Hepatocyte (in vitro differentiated cells): ENCODE data around the gene BICDL1. TPM values are rescaled to one million over a fixed set of nuclear protein-coding genes. Genes with fewer than 3 reads are reported as not detected.

Source experiments
- DNase-seq: peaks from one replicate; pipeline ENCODE4 v3.0.0-alpha.2; 2016; ENCODE audit warnings: low spot score
- H2AFZ ChIP-seq: fragments of 200-600 bp; sonication (generic); 2 replicates; pipeline ENCODE4 v1.6.0; 2016; ENCODE audit warnings: antibody characterized with exemption, mild to moderate bottlenecking
- H3K27ac ChIP-seq: fragments of 200-600 bp; sonication (generic); 2 replicates; pipeline ENCODE4 v1.5.1; 2016; ENCODE audit warnings: mild to moderate bottlenecking
- H3K27me3 ChIP-seq: fragments of 200-600 bp; sonication (generic); 2 replicates; pipeline ENCODE4 v1.6.1; 2016
- H3K36me3 ChIP-seq: fragments of 200-600 bp; sonication (generic); replicated peaks from 2 replicates; pipeline ENCODE4 v1.5.1; 2016; ENCODE audit warnings: low read depth; ENCODE audit not compliant: insufficient read depth
- H3K4me1 ChIP-seq: fragments of 200-600 bp; sonication (generic); 2 replicates; pipeline ENCODE4 v1.5.1; 2016; ENCODE audit warnings: mild to moderate bottlenecking, moderate library complexity; ENCODE audit not compliant: insufficient read depth
- H3K4me2 ChIP-seq: fragments of 200-600 bp; sonication (generic); 2 replicates; pipeline ENCODE4 v1.6.0; 2016
- H3K4me3 ChIP-seq: fragments of 200-600 bp; sonication (generic); 2 replicates; pipeline ENCODE4 v1.5.1; 2016; ENCODE audit warnings: mild to moderate bottlenecking
- H3K79me2 ChIP-seq: fragments of 200-600 bp; sonication (generic); 2 replicates; pipeline ENCODE4 v1.6.0; 2017; ENCODE audit warnings: mild to moderate bottlenecking
- H3K9me2 ChIP-seq: fragments of 200-600 bp; sonication (generic); replicated peaks from 2 replicates; pipeline ENCODE4 v1.6.0; 2017; ENCODE audit warnings: mild to moderate bottlenecking; ENCODE audit not compliant: insufficient read depth
- H3K9me3 ChIP-seq: fragments of 200-600 bp; sonication (generic); 2 replicates; pipeline ENCODE4 v1.5.1; 2016; ENCODE audit warnings: low read depth, mild to moderate bottlenecking
- H4K20me1 ChIP-seq: fragments of 200-600 bp; sonication (generic); 2 replicates; pipeline ENCODE4 v1.6.0; 2016; ENCODE audit warnings: mild to moderate bottlenecking; ENCODE audit not compliant: insufficient read depth, poor library complexity, severe bottlenecking
- EZH2 ChIP-seq: fragments of 200-600 bp; sonication (generic); IDR thresholded peaks from 2 replicates; pipeline ENCODE4 v1.6.1; 2016; ENCODE audit warnings: antibody characterized with exemption, mild to moderate bottlenecking, borderline replicate concordance
- EZH2phosphoT487 ChIP-seq: fragments of 200-600 bp; sonication (generic); IDR thresholded peaks from one replicate; pipeline ENCODE4 v1.6.1; 2018; ENCODE audit warnings: antibody characterized with exemption, mild to moderate bottlenecking, low read depth, moderate library complexity; ENCODE audit not compliant: unreplicated experiment, severe bottlenecking
- WGBS: methylation state at CpG from one replicate; pipeline ENCODE4 v1.1.6; 2016; ENCODE audit warnings: low lambda C conversion rate; ENCODE audit errors: missing lambda C conversion rate; 5-methylcytosine and 5-hydroxymethylcytosine counted together
- polyA plus RNA-seq: library from polyadenylated mRNA; unstranded; fragments of >200 nt; fragmentation: Nextera tagmentation; extraction: Ambion mirVana; gene quantifications from 2 replicates; pipeline ENCODE4 v1.2.1, GENCODE V29; 2016
- total RNA-seq: library from RNA; depleted of rRNA; stranded (reverse); fragments of >200 nt; gene quantifications from 2 replicates; pipeline ENCODE4 v1.2.3, GENCODE V29; 2014
- TF ChIP-seq, protein P1 (sequence below): fragments of 200-600 bp; sonication (generic); IDR thresholded peaks from 2 replicates; pipeline ENCODE4 v1.5.1; 2016; ENCODE audit warnings: antibody characterized with exemption, mild to moderate bottlenecking; ENCODE audit not compliant: poor library complexity

The BICDL1 gene
- total and polyA plus RNA-seq, 2 experiments from 2014 or later, result 10.6 to 21.9 TPM

DNA sequence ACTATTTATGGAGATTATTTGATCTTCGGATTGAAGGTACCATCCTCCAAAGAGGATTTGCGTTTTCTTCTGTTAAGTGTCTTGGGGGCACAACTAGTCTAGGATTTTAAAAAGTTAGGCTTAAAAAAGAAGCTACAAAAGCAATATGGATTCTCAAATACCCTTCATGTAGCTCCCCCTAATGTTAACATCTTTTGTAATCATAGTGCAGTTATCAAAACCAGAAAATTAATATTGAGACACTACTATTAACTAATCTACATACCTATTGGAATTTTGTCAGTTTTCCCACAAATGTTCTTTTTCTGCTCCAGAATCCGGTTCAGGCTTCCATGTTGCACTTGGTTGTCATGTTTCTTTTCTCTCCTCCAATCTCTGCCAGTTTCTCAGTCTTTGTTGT lies 62.5 kb downstream of the BICDL1 start:
- Histone ChIP-seq H3K4me1 (no peaks in the 10 kb centered on the region), H3K4me3 (no peak overlapping the region), H3K9me3 (no peaks in the 10 kb centered on the region), H3K27ac (no peak overlapping the region), H3K27me3 (no peaks in the 10 kb centered on the region), H2AFZ (no peak overlapping the region), H4K20me1 (no peaks in the 10 kb centered on the region), H3K36me3 (no peaks in the 10 kb centered on the region), H3K9me2 (no peaks in the 10 kb centered on the region), H3K79me2 (no peaks in the 10 kb centered on the region), H3K4me2 (no peak overlapping the region)
- DNase-seq, result no peak
- TF ChIP-seq EZH2 (no peak), EZH2phosphoT487 (no peak)
- TF ChIP-seq, protein P1, sequence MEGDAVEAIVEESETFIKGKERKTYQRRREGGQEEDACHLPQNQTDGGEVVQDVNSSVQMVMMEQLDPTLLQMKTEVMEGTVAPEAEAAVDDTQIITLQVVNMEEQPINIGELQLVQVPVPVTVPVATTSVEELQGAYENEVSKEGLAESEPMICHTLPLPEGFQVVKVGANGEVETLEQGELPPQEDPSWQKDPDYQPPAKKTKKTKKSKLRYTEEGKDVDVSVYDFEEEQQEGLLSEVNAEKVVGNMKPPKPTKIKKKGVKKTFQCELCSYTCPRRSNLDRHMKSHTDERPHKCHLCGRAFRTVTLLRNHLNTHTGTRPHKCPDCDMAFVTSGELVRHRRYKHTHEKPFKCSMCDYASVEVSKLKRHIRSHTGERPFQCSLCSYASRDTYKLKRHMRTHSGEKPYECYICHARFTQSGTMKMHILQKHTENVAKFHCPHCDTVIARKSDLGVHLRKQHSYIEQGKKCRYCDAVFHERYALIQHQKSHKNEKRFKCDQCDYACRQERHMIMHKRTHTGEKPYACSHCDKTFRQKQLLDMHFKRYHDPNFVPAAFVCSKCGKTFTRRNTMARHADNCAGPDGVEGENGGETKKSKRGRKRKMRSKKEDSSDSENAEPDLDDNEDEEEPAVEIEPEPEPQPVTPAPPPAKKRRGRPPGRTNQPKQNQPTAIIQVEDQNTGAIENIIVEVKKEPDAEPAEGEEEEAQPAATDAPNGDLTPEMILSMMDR, result no peak
- WGBS, result 91% methylated on average over 3 of the region's 3 CpGs

- no peak overlapping the region for H2AFZ ChIP-seq
- WGBS, result 97% methylated on average over 4 of the region's 4 CpGs
- no peak overlapping the region for H3K27ac ChIP-seq
- no peaks in the 10 kb centered on the region for H3K27me3 ChIP-seq
- no peaks in the 10 kb centered on the region for H3K9me3 ChIP-seq
- TF ChIP-seq EZH2, result no peak
- TF ChIP-seq, protein P1, result no peak
- TF ChIP-seq EZH2phosphoT487, result no peak
- H3K4me1 ChIP-seq, result no peaks in the 10 kb centered on the region
- H3K9me2 ChIP-seq, result no peaks in the 10 kb centered on the region
- H3K4me3 ChIP-seq, result no peak overlapping the region
- DNase-seq, result no peak
- H4K20me1 ChIP-seq, result no peaks in the 10 kb centered on the region
- no peaks in the 10 kb centered on the region for H3K79me2 ChIP-seq
- H3K36me3 ChIP-seq, result no peaks in the 10 kb centered on the region
- H3K4me2 ChIP-seq, result no peak overlapping the region
Observed at GRCh38 chr12:120054293-120054692, 65.3 kb downstream of the BICDL1 start.

GRCh38 chr12:120055231-120056000 lies 66.4 kb downstream of the BICDL1 start:
- DNase-seq, result no peak
- no peaks in the 10 kb centered on the region for H4K20me1 ChIP-seq
- H3K9me2 ChIP-seq, result no peaks in the 10 kb centered on the region
- TF ChIP-seq EZH2phosphoT487, result no peak
- TF ChIP-seq, protein P1, result no peak
- TF ChIP-seq EZH2, result no peak
- H3K4me3 ChIP-seq, result no peak overlapping the region
- no peaks in the 10 kb centered on the region for H3K27me3 ChIP-seq
- H2AFZ ChIP-seq, result no peak overlapping the region
- H3K4me2 ChIP-seq, result no peak overlapping the region
- no peaks in the 10 kb centered on the region for H3K79me2 ChIP-seq
- no peak overlapping the region for H3K27ac ChIP-seq
- no peaks in the 10 kb centered on the region for H3K36me3 ChIP-seq
- WGBS, result 75% methylated on average over 2 of the region's 2 CpGs
- no peaks in the 10 kb centered on the region for H3K9me3 ChIP-seq
- no peaks in the 10 kb centered on the region for H3K4me1 ChIP-seq
